ENCODE results near the gene RADIL.
A peak's percentile ranks its signal among the peaks of the same experiment; 100 is the strongest.

RADIL gene

DNA sequence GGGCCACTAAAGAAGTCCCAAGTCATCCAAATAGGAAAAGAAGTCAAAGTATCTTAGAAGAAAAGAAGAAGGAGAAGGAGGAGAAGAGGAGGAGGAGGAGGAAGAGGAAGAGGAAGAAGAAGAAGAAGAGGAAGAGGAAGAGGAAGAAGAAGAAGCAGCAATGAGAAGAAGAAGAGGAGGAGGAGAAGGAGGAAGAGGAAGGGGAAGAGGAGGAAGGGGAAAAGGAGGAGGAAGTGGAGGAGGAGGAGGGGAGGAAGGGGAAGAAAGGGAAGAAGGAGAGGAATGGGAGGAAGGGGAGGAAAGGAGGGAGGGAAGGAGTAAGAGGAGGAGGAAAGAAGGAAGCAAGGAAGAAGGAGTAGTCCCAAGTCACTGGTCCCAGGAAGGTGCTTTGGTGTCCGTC is 21.7 kb upstream of the RADIL start:
- POLR2A ChIA-PET = no interaction called here

DNA sequence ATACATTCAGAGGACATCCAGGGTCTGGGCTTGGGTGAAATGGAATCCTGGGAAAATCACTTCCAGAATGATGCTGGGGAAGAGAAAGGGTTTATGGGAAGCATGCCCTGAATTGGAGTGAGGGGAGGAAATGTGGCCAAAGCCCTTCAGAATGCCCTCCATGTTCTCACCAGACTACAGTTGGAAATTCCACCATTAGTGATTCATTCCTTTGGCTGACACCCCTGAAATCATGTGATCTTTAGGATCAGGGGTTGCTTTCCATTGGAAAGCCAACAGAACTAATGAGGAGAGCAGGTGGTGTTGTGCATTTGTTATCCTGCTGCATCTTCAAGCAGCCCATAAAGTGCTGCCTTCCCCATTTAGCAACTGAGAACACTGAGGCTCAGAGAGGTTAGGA is 20.8 kb upstream of the RADIL start:
- no peak overlapping the region for H3K4me3 ChIP-seq (ENCODE audit: low read depth, low read length)
- H3K27ac ChIP-seq (ENCODE audit: extremely low read depth, low read depth, low read length) = no peak overlapping the region
- POLR2A ChIA-PET = no interaction called here
- CTCF ChIA-PET = no interaction called here
- no peaks in the 10 kb centered on the region for H3K9me3 ChIP-seq (ENCODE audit: control insufficient read depth, insufficient read depth, low read depth, low read length)
- TF ChIP-seq ZNF37A (tag by site-specific recombination; IDR thresholded peaks at IDR 0.05) (no peak), KLF7 (tag by site-specific recombination; IDR thresholded peaks at IDR 0.05; ENCODE audit: borderline replicate concordance) (no peak), ZNF660 (tag by site-specific recombination; IDR thresholded peaks at IDR 0.05) (no peak), ZNF350 (tag by site-specific recombination; IDR thresholded peaks at IDR 0.05) (no peak), ZNF202 (tag by site-specific recombination; IDR thresholded peaks at IDR 0.05; ENCODE audit: borderline replicate concordance) (no peak), EGR2 (tag by site-specific recombination; IDR thresholded peaks at IDR 0.05; ENCODE audit: low read depth) (no peak), BCL11A (tag by site-specific recombination; IDR thresholded peaks at IDR 0.05; ENCODE audit: low read depth) (no peak)
- TF ChIP-seq, protein P1, sequence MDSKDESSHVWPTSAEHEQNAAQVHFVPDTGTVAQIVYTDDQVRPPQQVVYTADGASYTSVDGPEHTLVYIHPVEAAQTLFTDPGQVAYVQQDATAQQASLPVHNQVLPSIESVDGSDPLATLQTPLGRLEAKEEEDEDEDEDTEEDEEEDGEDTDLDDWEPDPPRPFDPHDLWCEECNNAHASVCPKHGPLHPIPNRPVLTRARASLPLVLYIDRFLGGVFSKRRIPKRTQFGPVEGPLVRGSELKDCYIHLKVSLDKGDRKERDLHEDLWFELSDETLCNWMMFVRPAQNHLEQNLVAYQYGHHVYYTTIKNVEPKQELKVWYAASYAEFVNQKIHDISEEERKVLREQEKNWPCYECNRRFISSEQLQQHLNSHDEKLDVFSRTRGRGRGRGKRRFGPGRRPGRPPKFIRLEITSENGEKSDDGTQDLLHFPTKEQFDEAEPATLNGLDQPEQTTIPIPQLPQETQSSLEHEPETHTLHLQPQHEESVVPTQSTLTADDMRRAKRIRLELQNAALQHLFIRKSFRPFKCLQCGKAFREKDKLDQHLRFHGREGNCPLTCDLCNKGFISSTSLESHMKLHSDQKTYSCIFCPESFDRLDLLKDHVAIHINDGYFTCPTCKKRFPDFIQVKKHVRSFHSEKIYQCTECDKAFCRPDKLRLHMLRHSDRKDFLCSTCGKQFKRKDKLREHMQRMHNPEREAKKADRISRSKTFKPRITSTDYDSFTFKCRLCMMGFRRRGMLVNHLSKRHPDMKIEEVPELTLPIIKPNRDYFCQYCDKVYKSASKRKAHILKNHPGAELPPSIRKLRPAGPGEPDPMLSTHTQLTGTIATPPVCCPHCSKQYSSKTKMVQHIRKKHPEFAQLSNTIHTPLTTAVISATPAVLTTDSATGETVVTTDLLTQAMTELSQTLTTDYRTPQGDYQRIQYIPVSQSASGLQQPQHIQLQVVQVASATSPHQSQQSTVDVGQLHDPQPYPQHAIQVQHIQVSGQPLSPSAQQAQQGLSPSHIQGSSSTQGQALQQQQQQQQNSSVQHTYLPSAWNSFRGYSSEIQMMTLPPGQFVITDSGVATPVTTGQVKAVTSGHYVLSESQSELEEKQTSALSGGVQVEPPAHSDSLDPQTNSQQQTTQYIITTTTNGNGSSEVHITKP (tag by site-specific recombination; IDR thresholded peaks at IDR 0.05) = no peak
- TF ChIP-seq, protein P2, sequence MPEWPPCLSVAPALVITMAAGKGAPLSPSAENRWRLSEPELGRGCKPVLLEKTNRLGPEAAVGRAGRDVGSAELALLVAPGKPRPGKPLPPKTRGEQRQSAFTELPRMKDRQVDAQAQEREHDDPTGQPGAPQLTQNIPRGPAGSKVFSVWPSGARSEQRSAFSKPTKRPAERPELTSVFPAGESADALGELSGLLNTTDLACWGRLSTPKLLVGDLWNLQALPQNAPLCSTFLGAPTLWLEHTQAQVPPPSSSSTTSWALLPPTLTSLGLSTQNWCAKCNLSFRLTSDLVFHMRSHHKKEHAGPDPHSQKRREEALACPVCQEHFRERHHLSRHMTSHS (tag by site-specific recombination; IDR thresholded peaks at IDR 0.05) = no peak
- TF ChIP-seq, protein P3, sequence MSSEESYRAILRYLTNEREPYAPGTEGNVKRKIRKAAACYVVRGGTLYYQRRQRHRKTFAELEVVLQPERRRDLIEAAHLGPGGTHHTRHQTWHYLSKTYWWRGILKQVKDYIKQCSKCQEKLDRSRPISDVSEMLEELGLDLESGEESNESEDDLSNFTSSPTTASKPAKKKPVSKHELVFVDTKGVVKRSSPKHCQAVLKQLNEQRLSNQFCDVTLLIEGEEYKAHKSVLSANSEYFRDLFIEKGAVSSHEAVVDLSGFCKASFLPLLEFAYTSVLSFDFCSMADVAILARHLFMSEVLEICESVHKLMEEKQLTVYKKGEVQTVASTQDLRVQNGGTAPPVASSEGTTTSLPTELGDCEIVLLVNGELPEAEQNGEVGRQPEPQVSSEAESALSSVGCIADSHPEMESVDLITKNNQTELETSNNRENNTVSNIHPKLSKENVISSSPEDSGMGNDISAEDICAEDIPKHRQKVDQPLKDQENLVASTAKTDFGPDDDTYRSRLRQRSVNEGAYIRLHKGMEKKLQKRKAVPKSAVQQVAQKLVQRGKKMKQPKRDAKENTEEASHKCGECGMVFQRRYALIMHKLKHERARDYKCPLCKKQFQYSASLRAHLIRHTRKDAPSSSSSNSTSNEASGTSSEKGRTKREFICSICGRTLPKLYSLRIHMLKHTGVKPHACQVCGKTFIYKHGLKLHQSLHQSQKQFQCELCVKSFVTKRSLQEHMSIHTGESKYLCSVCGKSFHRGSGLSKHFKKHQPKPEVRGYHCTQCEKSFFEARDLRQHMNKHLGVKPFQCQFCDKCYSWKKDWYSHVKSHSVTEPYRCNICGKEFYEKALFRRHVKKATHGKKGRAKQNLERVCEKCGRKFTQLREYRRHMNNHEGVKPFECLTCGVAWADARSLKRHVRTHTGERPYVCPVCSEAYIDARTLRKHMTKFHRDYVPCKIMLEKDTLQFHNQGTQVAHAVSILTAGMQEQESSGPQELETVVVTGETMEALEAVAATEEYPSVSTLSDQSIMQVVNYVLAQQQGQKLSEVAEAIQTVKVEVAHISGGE (tag by site-specific recombination; conservative IDR thresholded peaks at IDR 0.05; ENCODE audit: low read depth) = no peak
- H3K4me1 ChIP-seq (ENCODE audit: control insufficient read depth, insufficient read depth, low read length) = no peaks in the 10 kb centered on the region
- no peaks in the 10 kb centered on the region for H3K36me3 ChIP-seq (ENCODE audit: control insufficient read depth in 2 of 2, insufficient read depth in 1 of 2, low read length in 2 of 2)

More for the DNA sequence above, 21.7 kb upstream of the RADIL start:
- TF ChIP-seq ZNF561 (tag by site-specific recombination; IDR thresholded peaks at IDR 0.05; ENCODE audit: borderline replicate concordance) = no peak
- peak; percentile 70 for TF ChIP-seq ZNF366 (tag by site-specific recombination; conservative IDR thresholded peaks at IDR 0.05)
- 0 out of 2 replicates have a peak, but pooled peaks have one; percentile 19 for TF ChIP-seq YY2 (tag by site-specific recombination; IDR thresholded peaks at IDR 0.05)
- TF ChIP-seq, protein P4, sequence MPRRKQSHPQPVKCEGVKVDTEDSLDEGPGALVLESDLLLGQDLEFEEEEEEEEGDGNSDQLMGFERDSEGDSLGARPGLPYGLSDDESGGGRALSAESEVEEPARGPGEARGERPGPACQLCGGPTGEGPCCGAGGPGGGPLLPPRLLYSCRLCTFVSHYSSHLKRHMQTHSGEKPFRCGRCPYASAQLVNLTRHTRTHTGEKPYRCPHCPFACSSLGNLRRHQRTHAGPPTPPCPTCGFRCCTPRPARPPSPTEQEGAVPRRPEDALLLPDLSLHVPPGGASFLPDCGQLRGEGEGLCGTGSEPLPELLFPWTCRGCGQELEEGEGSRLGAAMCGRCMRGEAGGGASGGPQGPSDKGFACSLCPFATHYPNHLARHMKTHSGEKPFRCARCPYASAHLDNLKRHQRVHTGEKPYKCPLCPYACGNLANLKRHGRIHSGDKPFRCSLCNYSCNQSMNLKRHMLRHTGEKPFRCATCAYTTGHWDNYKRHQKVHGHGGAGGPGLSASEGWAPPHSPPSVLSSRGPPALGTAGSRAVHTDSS (tag by site-specific recombination; IDR thresholded peaks at IDR 0.05) = peak; percentile 95
- Histone ChIP-seq H3K4me3 (ENCODE audit: low read depth, low read length) (no peak overlapping the region), H3K9me3 (ENCODE audit: control insufficient read depth, insufficient read depth, low read depth, low read length) (no peaks in the 10 kb centered on the region), H3K4me1 (ENCODE audit: control insufficient read depth, insufficient read depth, low read length) (no peaks in the 10 kb centered on the region), H3K36me3 (ENCODE audit: control insufficient read depth in 2 of 2, insufficient read depth in 1 of 2, low read length in 2 of 2) (no peaks in the 10 kb centered on the region), H3K27ac (ENCODE audit: extremely low read depth, low read depth, low read length) (no peak overlapping the region)
- CTCF ChIA-PET = no interaction called here
